WTC11 (cell line): ENCODE measurements around the gene AIP. TPM values are rescaled to one million over a fixed set of nuclear protein-coding genes. Genes with fewer than 3 reads are reported as not detected.

Experiments used
- ATAC-seq: fragments of 200-7000 bp; cut with Tn5 transposase; 2 replicates; pipeline ENCODE4 v1.10.0; 2021; ENCODE audit warnings: mild to moderate bottlenecking, moderate library complexity
- CTCF ChIA-PET: fragments of 300-600 bp; sonication (Branson Sonifier 250); formaldehyde crosslinking; loops from one replicate; lab custom pipeline; 2021; ENCODE audit warnings: antibody characterized with exemption; lab: Charles Lee
- POLR2A ChIA-PET: fragments of 350-600 bp; sonication (Branson Sonifier 250); formaldehyde crosslinking; loops from one replicate; lab custom pipeline; 2021; ENCODE audit warnings: antibody characterized with exemption; lab: Charles Lee
- DNase-seq: peaks from one replicate; pipeline ENCODE4 v3.0.0; 2021; ENCODE audit warnings: low spot score
- H3K27ac Mint-ChIP-seq: 2 replicates; pipeline ENCODE4 v1.8.0; 2021; ENCODE audit warnings: mixed read lengths
- H3K27me3 Mint-ChIP-seq: 2 replicates; pipeline ENCODE4 v1.8.0; 2021; ENCODE audit warnings: low read depth, mild to moderate bottlenecking, moderate library complexity, mixed read lengths
- H3K36me3 Mint-ChIP-seq: 2 replicates; pipeline ENCODE4 v1.8.0; 2021; ENCODE audit warnings: mixed read lengths
- H3K4me1 Mint-ChIP-seq: 2 replicates; pipeline ENCODE4 v1.8.0; 2022; ENCODE audit warnings: mixed read lengths
- H3K4me3 Mint-ChIP-seq: 2 replicates; pipeline ENCODE4 v1.8.0; 2021; ENCODE audit warnings: mild to moderate bottlenecking, moderate library complexity, mixed read lengths
- H3K9me3 Mint-ChIP-seq: 2 replicates; pipeline ENCODE4 v1.8.0; 2021; ENCODE audit warnings: mixed read lengths
- E2F1 ChIP-seq: sonication (generic); formaldehyde crosslinking; IDR thresholded peaks from 2 replicates; pipeline ENCODE4 v1.8.0; 2022; ENCODE audit warnings: mild to moderate bottlenecking, missing genetic modification reagents
- E2F4 ChIP-seq: sonication (generic); formaldehyde crosslinking; IDR thresholded peaks from 2 replicates; pipeline ENCODE4 v1.8.1; 2022; ENCODE audit warnings: low read depth, mild to moderate bottlenecking, moderate library complexity, missing genetic modification reagents, borderline replicate concordance
- E2F5 ChIP-seq: sonication (generic); formaldehyde crosslinking; IDR thresholded peaks from 2 replicates; pipeline ENCODE4 v1.8.1; 2022; ENCODE audit warnings: mild to moderate bottlenecking, moderate library complexity, missing genetic modification reagents
- ELF4 ChIP-seq: sonication (generic); formaldehyde crosslinking; IDR thresholded peaks from 2 replicates; pipeline ENCODE4 v1.8.1; 2022; ENCODE audit warnings: low read depth, mild to moderate bottlenecking, moderate library complexity, missing genetic modification reagents
- ERG ChIP-seq: fragments of 250-450 bp; sonication (Bioruptor Pico); IDR thresholded peaks from 2 replicates; pipeline ENCODE4 v1.8.0; 2021; ENCODE audit warnings: mild to moderate bottlenecking
- ESRRA ChIP-seq: sonication (generic); formaldehyde crosslinking; IDR thresholded peaks from 2 replicates; pipeline ENCODE4 v1.8.1; 2022; ENCODE audit warnings: mild to moderate bottlenecking, missing genetic modification reagents, borderline replicate concordance
- GTF2I ChIP-seq: fragments of 250-450 bp; sonication (Bioruptor Pico); conservative IDR thresholded peaks from 2 replicates; pipeline ENCODE4 v1.4.0; 2021; ENCODE audit warnings: mild to moderate bottlenecking
- IRF2 ChIP-seq: sonication (generic); formaldehyde crosslinking; IDR thresholded peaks from 2 replicates; pipeline ENCODE4 v1.8.0; 2022; ENCODE audit warnings: low read depth, missing genetic modification reagents, borderline replicate concordance
- JUN ChIP-seq: sonication (generic); formaldehyde crosslinking; IDR thresholded peaks from 2 replicates; pipeline ENCODE4 v1.8.0; 2023; ENCODE audit warnings: mild to moderate bottlenecking, missing genetic modification reagents
- KAT7 ChIP-seq: sonication (generic); formaldehyde crosslinking; IDR thresholded peaks from 2 replicates; pipeline ENCODE4 v1.8.1; 2023; ENCODE audit warnings: missing genetic modification reagents, mild to moderate bottlenecking, borderline replicate concordance
- NFATC4 ChIP-seq: fragments of 250-450 bp; sonication (Bioruptor Pico); IDR thresholded peaks from 2 replicates; pipeline ENCODE4 v1.9.0; 2021; ENCODE audit warnings: mild to moderate bottlenecking
- PRRX2 ChIP-seq: fragments of 250-450 bp; sonication (Bioruptor Pico); IDR thresholded peaks from 2 replicates; pipeline ENCODE4 v1.8.0; 2021; ENCODE audit warnings: mild to moderate bottlenecking
- TP53 ChIP-seq: sonication (generic); formaldehyde crosslinking; IDR thresholded peaks from 2 replicates; pipeline ENCODE4 v1.8.1; 2023; ENCODE audit warnings: mild to moderate bottlenecking, missing genetic modification reagents
- ZNF121 ChIP-seq: sonication (generic); formaldehyde crosslinking; IDR thresholded peaks from 2 replicates; pipeline ENCODE4 v1.8.0; 2023; ENCODE audit warnings: missing genetic modification reagents
- ZNF138 ChIP-seq: sonication (generic); formaldehyde crosslinking; conservative IDR thresholded peaks from 2 replicates; pipeline ENCODE4 v1.8.1; 2022; ENCODE audit warnings: mild to moderate bottlenecking, moderate library complexity, missing genetic modification reagents
- ZNF232 ChIP-seq: sonication (generic); formaldehyde crosslinking; IDR thresholded peaks from 2 replicates; pipeline ENCODE4 v1.8.0; 2022; ENCODE audit warnings: mild to moderate bottlenecking, missing genetic modification reagents
- ZNF425 ChIP-seq: fragments of 250-450 bp; sonication (Bioruptor Pico); conservative IDR thresholded peaks from 2 replicates; pipeline ENCODE4 v1.9.0; 2021; ENCODE audit warnings: mild to moderate bottlenecking
- ZNF512 ChIP-seq: sonication (generic); formaldehyde crosslinking; IDR thresholded peaks from 2 replicates; pipeline ENCODE4 v1.8.1; 2022; ENCODE audit warnings: missing genetic modification reagents, borderline replicate concordance
- ZSCAN18 ChIP-seq: fragments of 250-450 bp; sonication (Bioruptor Pico); IDR thresholded peaks from 2 replicates; pipeline ENCODE4 v2.1.2; 2022; ENCODE audit warnings: mild to moderate bottlenecking, moderate library complexity
- total RNA-seq: library from RNA; stranded (reverse); gene quantifications from 3 replicates; pipeline ENCODE4 v1.2.3, GENCODE V29; 2021

Gene AIP
- total RNA-seq, 1 experiment from 2014 or later: 32.8 TPM

- no peaks in the 10 kb centered on the region for H3K4me1 Mint-ChIP-seq
- ATAC-seq: no peak
- POLR2A ChIA-PET: no interaction called here
Observed at GRCh38 chr11:67457453-67457852, 25.4 kb upstream of the AIP start.

More at GRCh38 chr11:67457453-67457852, 25.4 kb upstream of the AIP start:
- DNase-seq: no peak
- no peaks in the 10 kb centered on the region for H3K36me3 Mint-ChIP-seq
- H3K9me3 Mint-ChIP-seq: no peaks in the 10 kb centered on the region
- H3K4me3 Mint-ChIP-seq: no peak overlapping the region
- peaks cover 6% of the 10 kb centered on the region for H3K27me3 Mint-ChIP-seq
- no peak for TF ChIP-seq ZNF232
- TF ChIP-seq ESRRA (CRISPR knock-in tag): no peak
- TF ChIP-seq NFATC4 (CRISPR knock-in tag): no peak
- TF ChIP-seq KAT7 (CRISPR knock-in tag): no peak
- no peak for TF ChIP-seq PRRX2 (CRISPR knock-in tag)
- TF ChIP-seq ZSCAN18 (CRISPR knock-in tag): no peak
- no peak for TF ChIP-seq ZNF425 (CRISPR knock-in tag)
- no peak for TF ChIP-seq ZNF138
- TF ChIP-seq TP53 (CRISPR knock-in tag): no peak
- TF ChIP-seq JUN: no peak
- no peak for TF ChIP-seq IRF2
- TF ChIP-seq ZNF121 (CRISPR knock-in tag): no peak
- no peak for TF ChIP-seq E2F4 (CRISPR knock-in tag)
- TF ChIP-seq E2F5 (CRISPR knock-in tag): no peak
- no peak for TF ChIP-seq ERG (CRISPR knock-in tag)
- TF ChIP-seq ELF4 (CRISPR knock-in tag): no peak
- TF ChIP-seq ZNF512: no peak
- TF ChIP-seq E2F1 (CRISPR knock-in tag): no peak
- TF ChIP-seq GTF2I (CRISPR knock-in tag): no peak
- CTCF ChIA-PET: interaction anchor here (1.2 kb wide), 1 partner anchor 51 kb away, joined by 3 read pairs; no protein-coding TSS in a partner anchor
- no peak overlapping the region for H3K27ac Mint-ChIP-seq
